Right lobe of liver (tissue), 4 donors: Measurements from ENCODE around the gene HOXD9.

ENCODE experiments used
- CTCF ChIP-seq, 4 donors: fragments of 200-600 bp in 3 of 4; fragments of 450-650 bp in 1 of 4; IDR thresholded peaks; one replicate each; pipeline versions ENCODE4 v1.5.1 to v1.8.0; 2016 to 2022; ENCODE audit warnings: antibody characterized with exemption in 4 of 4, mild to moderate bottlenecking in 2 of 4
- POLR2A ChIP-seq: fragments of 450-650 bp; IDR thresholded peaks from one replicate; pipeline ENCODE4 v1.6.1; 2017; ENCODE audit warnings: antibody characterized with exemption, mild to moderate bottlenecking
- donor health status: DM: no; HTN: no; CAD: no.
- donor health status: DM: no; HTN: no; CAD: no.
- donor health status: DM: no; HTN: yes; CAD: no.

- no peak for TF ChIP-seq CTCF (IDR thresholded peaks at IDR 0.05)
- TF ChIP-seq POLR2A: no peak
Measured at GRCh38 chr2:176171351-176172006, 49.0 kb downstream of the HOXD9 start.
